Activated B cell treated with CpG ODN at 0.5 μM for 24 hours (primary cell): ENCODE results near the gene PDE9A. TPM values are rescaled to one million over a fixed set of nuclear protein-coding genes. Genes with fewer than 3 reads are reported as not detected.

Source experiments
- ATAC-seq: fragments of 200-7000 bp; cut with Tn5 transposase; one replicate; pipeline ENCODE4 v1.10.0; 2021; ENCODE audit warnings: low read depth, mild to moderate bottlenecking, moderate library complexity
- CTCF ChIA-PET: fragments of 350-600 bp; sonication (Branson Sonifier 250); formaldehyde crosslinking; loops from one replicate; lab custom pipeline; 2021; ENCODE audit warnings: antibody characterized with exemption; lab: Charles Lee
- POLR2A ChIA-PET: fragments of 350-600 bp; sonication (Branson Sonifier 250); formaldehyde crosslinking; loops from one replicate; lab custom pipeline; 2021; ENCODE audit warnings: antibody characterized with exemption; lab: Charles Lee
- DNase-seq: peaks from one replicate; pipeline ENCODE4 v3.0.0; 2022
- H3K27ac Mint-ChIP-seq: one replicate; pipeline ENCODE4 v1.8.0; 2020; ENCODE audit warnings: mixed read lengths
- H3K27me3 Mint-ChIP-seq: one replicate; pipeline ENCODE4 v1.8.0; 2021; ENCODE audit warnings: mixed read lengths
- H3K36me3 Mint-ChIP-seq: one replicate; pipeline ENCODE4 v1.8.0; 2021; ENCODE audit warnings: low read depth, mixed read lengths
- H3K4me1 Mint-ChIP-seq: one replicate; pipeline ENCODE4 v1.8.0; 2021; ENCODE audit warnings: mixed read lengths
- H3K4me3 Mint-ChIP-seq: one replicate; pipeline ENCODE4 v1.8.0; 2020; ENCODE audit warnings: mild to moderate bottlenecking, mixed read lengths
- H3K9me3 Mint-ChIP-seq: one replicate; pipeline ENCODE4 v1.8.0; 2020; ENCODE audit warnings: mixed read lengths
- intact Hi-C: fragments of 100-400 bp; cut with micrococcal nuclease; formaldehyde crosslinking; loops from one replicate; pipeline ENCODE4 v1.15.1; 2024
- total RNA-seq: library from RNA; stranded (reverse); gene quantifications from 2 replicates; pipeline ENCODE4 v1.2.3, GENCODE V29; 2022
- TF ChIP-seq, protein P1 (sequence below): fragments of 200-600 bp; IDR thresholded peaks from one replicate; pipeline ENCODE4 v1.8.0; 2022; ENCODE audit warnings: antibody characterized with exemption, mild to moderate bottlenecking

The PDE9A gene
- total RNA-seq, 1 donor from 2014 or later: 0.58 TPM

DNA sequence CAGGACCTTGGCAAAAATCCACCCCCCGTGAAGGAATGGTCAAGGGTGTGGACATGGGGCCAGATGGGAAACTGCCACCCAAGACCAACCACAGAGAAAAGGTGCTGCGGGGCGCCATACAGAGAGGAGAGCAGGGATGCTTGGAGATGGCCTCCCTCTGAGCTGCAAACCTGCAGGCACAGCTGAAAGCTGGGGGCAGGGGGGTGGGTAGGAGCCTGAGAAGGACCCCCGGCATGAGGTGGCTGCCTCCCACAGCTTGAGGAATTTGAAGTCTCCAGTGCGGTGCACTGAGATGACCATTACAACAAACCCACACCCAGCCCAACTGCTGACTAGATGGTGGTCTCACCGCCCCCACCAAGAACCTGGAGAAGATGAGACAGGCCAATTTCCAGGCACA, 141.1 kb downstream of the PDE9A start:
- POLR2A ChIA-PET: interaction anchor here (0.6 kb wide), 1 partner anchor 87 kb away, joined by 5 read pairs; no protein-coding TSS in a partner anchor
- H3K27me3 Mint-ChIP-seq: peaks cover 3% of the 10 kb centered on the region
- no peak overlapping the region for H3K4me3 Mint-ChIP-seq
- no peak for ATAC-seq
- TF ChIP-seq, protein P1, sequence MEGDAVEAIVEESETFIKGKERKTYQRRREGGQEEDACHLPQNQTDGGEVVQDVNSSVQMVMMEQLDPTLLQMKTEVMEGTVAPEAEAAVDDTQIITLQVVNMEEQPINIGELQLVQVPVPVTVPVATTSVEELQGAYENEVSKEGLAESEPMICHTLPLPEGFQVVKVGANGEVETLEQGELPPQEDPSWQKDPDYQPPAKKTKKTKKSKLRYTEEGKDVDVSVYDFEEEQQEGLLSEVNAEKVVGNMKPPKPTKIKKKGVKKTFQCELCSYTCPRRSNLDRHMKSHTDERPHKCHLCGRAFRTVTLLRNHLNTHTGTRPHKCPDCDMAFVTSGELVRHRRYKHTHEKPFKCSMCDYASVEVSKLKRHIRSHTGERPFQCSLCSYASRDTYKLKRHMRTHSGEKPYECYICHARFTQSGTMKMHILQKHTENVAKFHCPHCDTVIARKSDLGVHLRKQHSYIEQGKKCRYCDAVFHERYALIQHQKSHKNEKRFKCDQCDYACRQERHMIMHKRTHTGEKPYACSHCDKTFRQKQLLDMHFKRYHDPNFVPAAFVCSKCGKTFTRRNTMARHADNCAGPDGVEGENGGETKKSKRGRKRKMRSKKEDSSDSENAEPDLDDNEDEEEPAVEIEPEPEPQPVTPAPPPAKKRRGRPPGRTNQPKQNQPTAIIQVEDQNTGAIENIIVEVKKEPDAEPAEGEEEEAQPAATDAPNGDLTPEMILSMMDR: no peak
- intact Hi-C loops: no loop called here
- DNase-seq: no peak
- no peaks in the 10 kb centered on the region for H3K9me3 Mint-ChIP-seq
- H3K27ac Mint-ChIP-seq: no peak overlapping the region
- peaks cover 8% of the 10 kb centered on the region for H3K4me1 Mint-ChIP-seq
- CTCF ChIA-PET: no interaction called here
- H3K36me3 Mint-ChIP-seq: no peaks in the 10 kb centered on the region

DNA sequence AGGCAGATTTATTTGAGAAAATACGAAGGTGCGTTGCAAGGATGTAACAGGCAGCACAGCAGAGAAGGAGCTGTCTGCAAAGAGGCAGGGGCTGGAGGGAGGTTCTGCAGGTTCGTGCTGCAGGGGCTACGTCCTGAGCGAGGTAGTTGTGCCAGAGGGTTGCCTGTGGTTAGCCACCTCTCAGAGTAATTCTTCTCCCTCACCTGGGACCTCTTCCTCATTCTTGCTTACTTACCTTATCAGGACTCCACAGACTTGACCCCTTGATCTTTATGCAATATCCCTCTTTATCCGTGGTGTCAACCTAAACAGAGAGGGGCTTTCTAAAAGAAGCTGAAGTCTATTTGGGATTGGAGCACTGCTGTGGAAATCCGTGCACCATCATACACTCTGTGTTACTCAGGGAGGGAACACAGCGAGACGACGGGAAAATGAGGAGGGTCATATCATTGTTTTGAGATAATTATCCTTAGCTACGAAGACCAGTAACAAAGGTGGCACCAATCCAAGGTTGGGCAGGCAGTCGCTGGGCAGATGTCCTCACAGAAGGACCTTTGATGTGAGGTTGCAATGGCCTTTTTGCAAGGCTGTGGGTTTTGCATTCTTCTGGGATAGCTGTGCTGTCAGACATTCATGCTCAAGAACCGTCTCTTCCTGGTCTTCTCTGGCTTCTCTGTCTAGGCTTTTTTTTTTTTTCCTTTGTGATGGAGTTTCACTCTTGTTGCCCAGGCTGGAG, 143.1 kb downstream of the PDE9A start:
- no peak for DNase-seq
- peaks cover 23% of the 10 kb centered on the region for H3K4me1 Mint-ChIP-seq
- H3K9me3 Mint-ChIP-seq: no peaks in the 10 kb centered on the region
- ChIA-PET POLR2A (no interaction called here), CTCF (no interaction called here)
- no peak overlapping the region for H3K27ac Mint-ChIP-seq
- intact Hi-C loops: no loop called here
- H3K27me3 Mint-ChIP-seq: peaks cover 3% of the 10 kb centered on the region
- H3K4me3 Mint-ChIP-seq: no peak overlapping the region
- H3K36me3 Mint-ChIP-seq: no peaks in the 10 kb centered on the region
- no peak for ATAC-seq
- TF ChIP-seq, protein P1: no peak

DNA sequence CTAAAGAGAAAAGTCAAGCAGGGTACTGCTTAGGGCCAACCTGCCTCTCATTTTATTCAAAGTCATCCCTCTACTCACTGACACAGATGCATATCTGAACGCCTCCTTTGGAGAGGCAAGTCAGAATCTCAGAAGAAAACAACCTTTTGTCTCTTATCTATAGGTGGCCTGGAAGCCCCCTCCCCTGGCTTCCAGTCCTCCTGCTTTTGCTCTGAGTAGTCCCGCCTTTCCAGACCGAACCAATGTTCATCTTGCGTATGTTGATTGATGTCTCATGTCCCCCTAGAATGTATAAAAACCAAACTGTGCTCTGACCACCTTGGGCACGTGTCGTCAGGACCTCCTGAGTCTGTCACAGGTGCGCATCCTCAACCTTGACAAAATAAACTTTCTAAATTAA, 144.1 kb downstream of the PDE9A start:
- POLR2A ChIA-PET: no interaction called here
- Mint-ChIP-seq H3K9me3 (no peaks in the 10 kb centered on the region), H3K36me3 (no peaks in the 10 kb centered on the region), H3K27me3 (peaks cover 3% of the 10 kb centered on the region), H3K4me3 (no peak overlapping the region), H3K27ac (no peak overlapping the region), H3K4me1 (peaks cover 23% of the 10 kb centered on the region)
- no peak for ATAC-seq
- intact Hi-C loops: no loop called here
- no peak for DNase-seq
- TF ChIP-seq, protein P1: no peak
- CTCF ChIA-PET: no interaction called here

DNA sequence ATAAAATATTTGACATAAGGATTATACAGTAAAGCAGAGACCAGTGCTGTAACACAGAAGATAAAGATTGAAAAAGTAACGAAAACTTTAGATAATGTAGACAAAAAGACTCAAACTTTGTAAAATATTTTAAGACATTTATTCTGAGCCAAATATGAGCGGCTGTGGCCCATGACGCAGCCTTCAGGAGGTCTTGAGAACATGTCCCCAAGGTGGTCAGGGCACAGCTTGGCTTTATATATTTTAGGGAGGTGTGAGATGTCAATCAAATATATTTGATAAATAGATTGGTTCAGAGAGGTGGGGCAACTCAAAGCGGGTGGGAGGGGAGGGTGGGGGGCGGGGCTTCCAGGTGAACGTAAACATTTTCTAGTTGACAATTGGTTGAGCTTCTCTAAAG, 144.7 kb downstream of the PDE9A start:
- no peak for ATAC-seq
- Mint-ChIP-seq H3K4me1 (peaks cover 23% of the 10 kb centered on the region), H3K36me3 (no peaks in the 10 kb centered on the region), H3K9me3 (no peaks in the 10 kb centered on the region), H3K4me3 (no peak overlapping the region), H3K27ac (no peak overlapping the region), H3K27me3 (peaks cover 3% of the 10 kb centered on the region)
- POLR2A ChIA-PET: interaction anchor here (0.6 kb wide), 1 partner anchor 140 kb away, joined by 3 read pairs; no protein-coding TSS in a partner anchor
- CTCF ChIA-PET: no interaction called here
- no peak for DNase-seq
- intact Hi-C loops: no loop called here
- TF ChIP-seq, protein P1: no peak

DNA sequence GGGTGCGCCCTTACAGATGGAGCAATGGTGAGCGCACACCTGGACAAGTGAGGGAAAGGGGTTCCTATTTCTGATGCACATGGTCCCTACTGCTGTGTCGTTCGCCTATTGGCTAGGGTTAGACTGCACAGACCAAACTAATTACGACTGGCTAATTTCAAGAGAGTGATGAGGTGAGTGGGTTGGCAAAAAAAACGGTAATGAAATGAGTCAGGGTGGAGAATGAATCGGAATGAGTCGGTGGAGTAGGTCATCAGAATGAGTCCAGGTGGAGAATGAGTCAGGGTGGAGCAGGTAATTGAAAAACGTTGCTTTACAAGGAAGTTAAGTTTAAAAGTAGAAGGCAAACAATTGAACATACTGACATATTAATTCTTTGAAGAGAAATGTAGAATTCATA, 146.1 kb downstream of the PDE9A start:
- ATAC-seq (peak; percentile 53), DNase-seq (no peak)
- intact Hi-C loops: no loop called here
- CTCF ChIA-PET: no interaction called here
- TF ChIP-seq, protein P1: no peak
- Mint-ChIP-seq H3K27me3 (peaks cover 3% of the 10 kb centered on the region), H3K4me3 (peak overlapping the region; percentile 13), H3K4me1 (peaks cover 23% of the 10 kb centered on the region), H3K36me3 (no peaks in the 10 kb centered on the region), H3K27ac (peak overlapping the region; percentile 75), H3K9me3 (no peaks in the 10 kb centered on the region)
- POLR2A ChIA-PET: interaction anchor here (1.0 kb wide), 1 partner anchor 16 kb away, joined by 5 read pairs; no protein-coding TSS in a partner anchor
